Esophagus squamous epithelium (tissue), 5 donors: ENCODE data around the gene SPOCK1. TPM values are rescaled to one million over a fixed set of nuclear protein-coding genes. Genes with fewer than 3 reads are reported as not detected.

Experiments used
- DNase-seq: peaks from one replicate; lab custom pipeline; 2025; lab: John Stamatoyannopoulos, UW
- H3K27ac ChIP-seq, 4 donors: fragments of 200-600 bp; sonication (generic); one replicate each; pipeline ENCODE4 v1.5.1; 2016 to 2019; ENCODE audit warnings: mild to moderate bottlenecking in 1 of 4
- H3K27me3 ChIP-seq, 4 donors: fragments of 200-600 bp; sonication (generic); 1 replicate in 3 of 4; 2 replicates in 1 of 4; pipeline versions ENCODE4 v1.5.1 to v1.6.0; 2017 to 2021; ENCODE audit warnings: antibody characterized with exemption in 1 of 4
- H3K36me3 ChIP-seq, 3 donors: fragments of 200-600 bp; sonication (generic); one replicate each; pipeline ENCODE4 v1.5.1; 2016 to 2019
- H3K4me1 ChIP-seq, 3 donors: fragments of 200-600 bp; sonication (generic); one replicate each; pipeline ENCODE4 v1.5.1; 2017 to 2019
- H3K4me3 ChIP-seq, 4 donors: fragments of 200-600 bp; sonication (generic); 1 replicate in 3 of 4; 2 replicates in 1 of 4; pipeline ENCODE4 v1.5.1; 2016 to 2019; ENCODE audit warnings: mild to moderate bottlenecking in 2 of 4, moderate library complexity in 1 of 4
- H3K9me3 ChIP-seq, 3 donors: fragments of 200-600 bp; sonication (generic); one replicate each; pipeline ENCODE4 v1.5.1; 2016 to 2019
- CTCF ChIP-seq, 6 experiments: fragments of 450-650 bp in 4 of 6; fragments of 200-600 bp in 2 of 6; sonication (generic) in 2 of 6; IDR thresholded peaks; one replicate each; pipeline ENCODE4 v1.5.1; 2016 to 2019; ENCODE audit warnings: antibody characterized with exemption in 6 of 6, mild to moderate bottlenecking in 4 of 6, moderate library complexity in 4 of 6
- POLR2A ChIP-seq, 4 donors: fragments of 450-650 bp; IDR thresholded peaks; one replicate each; pipeline ENCODE4 v1.6.1; 2017; ENCODE audit warnings: antibody characterized with exemption in 4 of 4, mild to moderate bottlenecking in 4 of 4, moderate library complexity in 3 of 4
- WGBS, 2 donors: methylation state at CpG; one replicate each; pipeline ENCODE4 v1.1.5; 2018; 5-methylcytosine and 5-hydroxymethylcytosine counted together
- intact Hi-C: fragments of 100-400 bp; cut with DNase I; formaldehyde crosslinking; loops from one replicate; pipeline ENCODE4 v1.15.0; 2022
- total RNA-seq, 4 donors: library from RNA; depleted of rRNA; stranded (reverse); fragments of >200 nt; gene quantifications; one replicate each; pipeline ENCODE4 v1.1.0, GENCODE V29; 2016
- donor health status: DM: yes; HTN: yes; CAD: no.

Gene SPOCK1
- total RNA-seq, 4 donors from 2014 or later = 0.99 to 21.9 (median 8.1) TPM

GRCh38 chr5:137488974-137489373 lies 10.2 kb downstream of the SPOCK1 start:
- H3K9me3 ChIP-seq = no peaks in the 10 kb centered on the region
- intact Hi-C loops = no loop called here
- no peak for DNase-seq
- WGBS, 2 donors = 69 to 100% methylated on average over 2 of the region's 2 CpGs
- H3K27ac ChIP-seq = no peak overlapping the region
- H3K4me3 ChIP-seq = no peak overlapping the region
- TF ChIP-seq POLR2A (IDR thresholded peaks at IDR 0.05) (no peak), CTCF (IDR thresholded peaks at IDR 0.05) (no peak)
- H3K36me3 ChIP-seq = no peaks in the 10 kb centered on the region
- no peaks in the 10 kb centered on the region for H3K27me3 ChIP-seq
- H3K4me1 ChIP-seq = no peaks in the 10 kb centered on the region

- H3K4me3 ChIP-seq = no peak overlapping the region
- H3K36me3 ChIP-seq = no peaks in the 10 kb centered on the region
- H3K9me3 ChIP-seq = no peaks in the 10 kb centered on the region
- no peaks in the 10 kb centered on the region for H3K27me3 ChIP-seq
- DNase-seq = no peak
- TF ChIP-seq POLR2A (IDR thresholded peaks at IDR 0.05) = no peak
- no peak for TF ChIP-seq CTCF (IDR thresholded peaks at IDR 0.05)
- 90 to 92% methylated on average over 10 of the region's 10 CpGs for WGBS, 2 donors
- intact Hi-C loops = no loop called here
- no peaks in the 10 kb centered on the region for H3K4me1 ChIP-seq
- no peak overlapping the region for H3K27ac ChIP-seq
Measured at GRCh38 chr5:137488516-137488915, 10.6 kb downstream of the SPOCK1 start.

GRCh38 chr5:137487600-137487999 lies 11.5 kb downstream of the SPOCK1 start:
- Histone ChIP-seq H3K27me3 (no peaks in the 10 kb centered on the region), H3K4me3 (no peak overlapping the region), H3K27ac (no peak overlapping the region), H3K36me3 (no peaks in the 10 kb centered on the region), H3K9me3 (no peaks in the 10 kb centered on the region), H3K4me1 (no peaks in the 10 kb centered on the region)
- DNase-seq = no peak
- WGBS, 2 donors = 78 to 94% methylated on average over 1 of the region's 1 CpG
- intact Hi-C loops = no loop called here
- no peak for TF ChIP-seq CTCF (IDR thresholded peaks at IDR 0.05)
- TF ChIP-seq POLR2A (IDR thresholded peaks at IDR 0.05) = no peak

GRCh38 chr5:137486707-137487106 lies 12.4 kb downstream of the SPOCK1 start:
- H3K27ac ChIP-seq = no peak overlapping the region
- DNase-seq = no peak
- H3K9me3 ChIP-seq = no peaks in the 10 kb centered on the region
- 57 to 62% methylated on average over 2 of the region's 2 CpGs for WGBS, 2 donors
- TF ChIP-seq CTCF (IDR thresholded peaks at IDR 0.05) = no peak
- no peak for TF ChIP-seq POLR2A (IDR thresholded peaks at IDR 0.05)
- no peaks in the 10 kb centered on the region for H3K4me1 ChIP-seq
- no peaks in the 10 kb centered on the region for H3K36me3 ChIP-seq
- intact Hi-C loops = no loop called here
- no peaks in the 10 kb centered on the region for H3K27me3 ChIP-seq
- H3K4me3 ChIP-seq = no peak overlapping the region

- no peak for DNase-seq
- no peaks in the 10 kb centered on the region for H3K36me3 ChIP-seq
- no peaks in the 10 kb centered on the region for H3K9me3 ChIP-seq
- 56% methylated on average over 4 of the region's 4 CpGs for WGBS, 2 donors
- intact Hi-C loops = no loop called here
- H3K27me3 ChIP-seq = no peaks in the 10 kb centered on the region
- no peak overlapping the region for H3K4me3 ChIP-seq
- H3K27ac ChIP-seq = no peak overlapping the region
- TF ChIP-seq POLR2A (IDR thresholded peaks at IDR 0.05) (no peak), CTCF (IDR thresholded peaks at IDR 0.05) (no peak)
- H3K4me1 ChIP-seq = no peaks in the 10 kb centered on the region
Measured at GRCh38 chr5:137481596-137481995, 17.5 kb downstream of the SPOCK1 start.
